Measurements from ENCODE around the gene CSTB.

The CSTB gene

GRCh38 chr21:43800124-43800523 is 24.0 kb upstream of the CSTB start:
- DNase-seq (ENCODE audit: low read depth, low spot score), result no peak
- Histone ChIP-seq H3K9me3 (ENCODE audit: low read depth, low read length) (no peaks in the 10 kb centered on the region), H3K9ac (ENCODE audit: insufficient read length) (no peak overlapping the region), H3K36me3 (ENCODE audit: insufficient read depth, low read length) (peaks cover 82% of the 10 kb centered on the region), H3K4me3 (no peak overlapping the region), H3K27ac (no peak overlapping the region)
- TF ChIP-seq FOXP2 (optimal IDR thresholded peaks at IDR 0.05; ENCODE audit: control extremely low read depth, extremely low read length, insufficient read depth) (no peak), POLR2AphosphoS5 (IDR thresholded peaks at IDR 0.05; ENCODE audit: borderline replicate concordance, low read depth, low read length) (no peak), EZH2 (IDR thresholded peaks at IDR 0.05) (no peak)

GRCh38 chr21:43799301-43799840 is 23.3 kb upstream of the CSTB start:
- DNase-seq (ENCODE audit: low read depth, low spot score), result no peak
- no peaks in the 10 kb centered on the region for H3K9me3 ChIP-seq (ENCODE audit: low read depth, low read length)
- H3K4me3 ChIP-seq, result no peak overlapping the region
- no peak for TF ChIP-seq FOXP2 (optimal IDR thresholded peaks at IDR 0.05; ENCODE audit: control extremely low read depth, extremely low read length, insufficient read depth)
- no peak for TF ChIP-seq POLR2AphosphoS5 (IDR thresholded peaks at IDR 0.05; ENCODE audit: borderline replicate concordance, low read depth, low read length)
- TF ChIP-seq EZH2 (IDR thresholded peaks at IDR 0.05), result no peak
- no peak overlapping the region for H3K27ac ChIP-seq
- no peak overlapping the region for H3K9ac ChIP-seq (ENCODE audit: insufficient read length)
- H3K36me3 ChIP-seq (ENCODE audit: insufficient read depth, low read length), result peaks cover 90% of the 10 kb centered on the region

GRCh38 chr21:43797925-43798715 is 22.0 kb upstream of the CSTB start:
- no peak for DNase-seq (ENCODE audit: low read depth, low spot score)
- H3K36me3 ChIP-seq (ENCODE audit: insufficient read depth, low read length), result peaks cover 97% of the 10 kb centered on the region
- no peaks in the 10 kb centered on the region for H3K9me3 ChIP-seq (ENCODE audit: low read depth, low read length)
- TF ChIP-seq POLR2AphosphoS5 (IDR thresholded peaks at IDR 0.05; ENCODE audit: borderline replicate concordance, low read depth, low read length) (no peak), EZH2 (IDR thresholded peaks at IDR 0.05) (no peak), FOXP2 (optimal IDR thresholded peaks at IDR 0.05; ENCODE audit: control extremely low read depth, extremely low read length, insufficient read depth) (no peak)
- no peak overlapping the region for H3K27ac ChIP-seq
- no peak overlapping the region for H3K4me3 ChIP-seq
- H3K9ac ChIP-seq (ENCODE audit: insufficient read length), result no peak overlapping the region

GRCh38 chr21:43797415-43797814 is 21.3 kb upstream of the CSTB start:
- TF ChIP-seq FOXP2 (optimal IDR thresholded peaks at IDR 0.05; ENCODE audit: control extremely low read depth, extremely low read length, insufficient read depth) (no peak), POLR2AphosphoS5 (IDR thresholded peaks at IDR 0.05; ENCODE audit: borderline replicate concordance, low read depth, low read length) (no peak)
- Histone ChIP-seq H3K9ac (ENCODE audit: insufficient read length) (no peak overlapping the region), H3K27ac (no peak overlapping the region), H3K36me3 (ENCODE audit: insufficient read depth, low read length) (peaks cover 97% of the 10 kb centered on the region), H3K9me3 (ENCODE audit: low read depth, low read length) (no peaks in the 10 kb centered on the region), H3K4me3 (no peak overlapping the region)
- DNase-seq (ENCODE audit: low read depth, low spot score), result no peak

GRCh38 chr21:43794857-43795256 is 18.7 kb upstream of the CSTB start:
- Histone ChIP-seq H3K36me3 (ENCODE audit: insufficient read depth, low read length) (peaks cover 90% of the 10 kb centered on the region), H3K9me3 (ENCODE audit: low read depth, low read length) (no peaks in the 10 kb centered on the region), H3K9ac (ENCODE audit: insufficient read length) (no peak overlapping the region), H3K4me3 (no peak overlapping the region), H3K27ac (no peak overlapping the region)
- TF ChIP-seq EZH2 (IDR thresholded peaks at IDR 0.05) (no peak), POLR2AphosphoS5 (IDR thresholded peaks at IDR 0.05; ENCODE audit: borderline replicate concordance, low read depth, low read length) (no peak), FOXP2 (optimal IDR thresholded peaks at IDR 0.05; ENCODE audit: control extremely low read depth, extremely low read length, insufficient read depth) (no peak)
- DNase-seq (ENCODE audit: low read depth, low spot score), result no peak

GRCh38 chr21:43794311-43794710 is 18.2 kb upstream of the CSTB start:
- H3K4me3 ChIP-seq, result no peak overlapping the region
- H3K36me3 ChIP-seq (ENCODE audit: insufficient read depth, low read length), result peaks cover 86% of the 10 kb centered on the region
- no peaks in the 10 kb centered on the region for H3K9me3 ChIP-seq (ENCODE audit: low read depth, low read length)
- H3K27ac ChIP-seq, result no peak overlapping the region
- no peak for TF ChIP-seq FOXP2 (optimal IDR thresholded peaks at IDR 0.05; ENCODE audit: control extremely low read depth, extremely low read length, insufficient read depth)
- TF ChIP-seq EZH2 (IDR thresholded peaks at IDR 0.05), result no peak
- TF ChIP-seq POLR2AphosphoS5 (IDR thresholded peaks at IDR 0.05; ENCODE audit: borderline replicate concordance, low read depth, low read length), result no peak
- DNase-seq (ENCODE audit: low read depth, low spot score), result no peak
- no peak overlapping the region for H3K9ac ChIP-seq (ENCODE audit: insufficient read length)

- Histone ChIP-seq H3K27ac (no peak overlapping the region), H3K9me3 (ENCODE audit: low read depth, low read length) (no peaks in the 10 kb centered on the region), H3K36me3 (ENCODE audit: insufficient read depth, low read length) (peaks cover 75% of the 10 kb centered on the region), H3K9ac (ENCODE audit: insufficient read length) (no peak overlapping the region), H3K4me3 (no peak overlapping the region)
- no peak for DNase-seq (ENCODE audit: low read depth, low spot score)
- TF ChIP-seq POLR2AphosphoS5 (IDR thresholded peaks at IDR 0.05; ENCODE audit: borderline replicate concordance, low read depth, low read length), result no peak
- no peak for TF ChIP-seq EZH2 (IDR thresholded peaks at IDR 0.05)
- no peak for TF ChIP-seq FOXP2 (optimal IDR thresholded peaks at IDR 0.05; ENCODE audit: control extremely low read depth, extremely low read length, insufficient read depth)
These were observed 17.1 kb upstream of the CSTB start for GRCh38 chr21:43793243-43793642.

GRCh38 chr21:43792406-43792805 is 16.3 kb upstream of the CSTB start:
- Histone ChIP-seq H3K9me3 (ENCODE audit: low read depth, low read length) (no peaks in the 10 kb centered on the region), H3K4me3 (no peak overlapping the region), H3K36me3 (ENCODE audit: insufficient read depth, low read length) (peaks cover 67% of the 10 kb centered on the region), H3K9ac (ENCODE audit: insufficient read length) (no peak overlapping the region), H3K27ac (no peak overlapping the region)
- no peak for DNase-seq (ENCODE audit: low read depth, low spot score)
- TF ChIP-seq POLR2AphosphoS5 (IDR thresholded peaks at IDR 0.05; ENCODE audit: borderline replicate concordance, low read depth, low read length), result no peak
- no peak for TF ChIP-seq EZH2 (IDR thresholded peaks at IDR 0.05)
- TF ChIP-seq FOXP2 (optimal IDR thresholded peaks at IDR 0.05; ENCODE audit: control extremely low read depth, extremely low read length, insufficient read depth), result no peak
